Measurements from ENCODE around the gene GNAT1. TPM values are rescaled to one million over a fixed set of nuclear protein-coding genes. Genes with fewer than 3 reads are reported as not detected.

Gene GNAT1
- total RNA-seq, 1 donor from 2014 or later = not detected

- TF ChIP-seq CTCF (IDR thresholded peaks at IDR 0.05) = no peak
- H3K4me1 ChIP-seq = peaks cover 20% of the 10 kb centered on the region
Observed at GRCh38 chr3:50232303-50232702, 40.9 kb downstream of the GNAT1 start.

GRCh38 chr3:50233176-50233575, 41.8 kb downstream of the GNAT1 start:
- intact Hi-C loops (cut with DNase I) = no loop called here
- Histone ChIP-seq H3K36me3 (no peaks in the 10 kb centered on the region), H3K9me3 (no peaks in the 10 kb centered on the region), H3K4me3 (no peak overlapping the region), H3K27me3 (no peaks in the 10 kb centered on the region), H3K4me1 (peaks cover 15% of the 10 kb centered on the region), H3K27ac (no peak overlapping the region)
- no peak for TF ChIP-seq CTCF (IDR thresholded peaks at IDR 0.05)
- no peak for ATAC-seq
- DNase-seq = no peak

More at GRCh38 chr3:50232303-50232702, 40.9 kb downstream of the GNAT1 start:
- Histone ChIP-seq H3K36me3 (no peaks in the 10 kb centered on the region), H3K27ac (no peak overlapping the region), H3K9me3 (no peaks in the 10 kb centered on the region), H3K27me3 (no peaks in the 10 kb centered on the region), H3K4me3 (no peak overlapping the region)
- intact Hi-C loops (cut with DNase I) = no loop called here
- ATAC-seq (no peak), DNase-seq (no peak)

GRCh38 chr3:50235716-50236483, 44.5 kb downstream of the GNAT1 start, which contains the start of gene GNAI2:
TSS of gene GNAI2 (plus strand) at chr3:50236204. CDS start at chr3:50236336, 132 bp downstream.
- peak; percentile 99 for DNase-seq
- H3K27me3 ChIP-seq = no peaks in the 10 kb centered on the region
- peaks cover 17% of the 10 kb centered on the region for H3K36me3 ChIP-seq
- peaks cover 39% of the 10 kb centered on the region for H3K4me1 ChIP-seq
- no peaks in the 10 kb centered on the region for H3K9me3 ChIP-seq
- intact Hi-C loops (cut with DNase I) = no loop called here
- peak within 1 kb of the TSS; percentile 87 for H3K27ac ChIP-seq
- peak within 1 kb of the TSS; percentile 88 for H3K4me3 ChIP-seq
- no peak for TF ChIP-seq CTCF (IDR thresholded peaks at IDR 0.05)
- peak; percentile 92 for ATAC-seq

- intact Hi-C loops (cut with DNase I) = no loop called here
- DNase-seq = no peak
Observed at GRCh38 chr3:50236484-50237132, 45.2 kb downstream of the GNAT1 start.

GRCh38 chr3:50237133-50237651, 45.8 kb downstream of the GNAT1 start:
- intact Hi-C loops (cut with DNase I) = no loop called here
- ATAC-seq (no peak), DNase-seq (no peak)
- TF ChIP-seq CTCF (IDR thresholded peaks at IDR 0.05) = no peak
- Histone ChIP-seq H3K4me1 (peaks cover 52% of the 10 kb centered on the region), H3K9me3 (no peaks in the 10 kb centered on the region), H3K27ac (peak overlapping the region; percentile 86), H3K4me3 (peak overlapping the region; percentile 88), H3K36me3 (peaks cover 17% of the 10 kb centered on the region), H3K27me3 (no peaks in the 10 kb centered on the region)

More at GRCh38 chr3:50236484-50237132, 45.2 kb downstream of the GNAT1 start:
- Histone ChIP-seq H3K36me3 (peaks cover 17% of the 10 kb centered on the region), H3K27ac (peak overlapping the region; percentile 86), H3K27me3 (no peaks in the 10 kb centered on the region), H3K9me3 (no peaks in the 10 kb centered on the region), H3K4me3 (peak overlapping the region; percentile 88), H3K4me1 (peaks cover 46% of the 10 kb centered on the region)
- no peak for TF ChIP-seq CTCF (IDR thresholded peaks at IDR 0.05)
- no peak for ATAC-seq

Measured in upper lobe of right lung (tissue), 1 donor.